Activated naive CD8-positive, alpha-beta T cell treated with anti-CD3 and anti-CD28 coated beads for 36 hours (primary cell): ENCODE measurements around the gene FAM131C. TPM values are rescaled to one million over a fixed set of nuclear protein-coding genes. Genes with fewer than 3 reads are reported as not detected.

ENCODE experiments used
- DNase-seq: peaks from one replicate; pipeline ENCODE4 v3.0.0; 2021
- H3K27ac Mint-ChIP-seq: one replicate; pipeline ENCODE4 v1.8.0; 2022; ENCODE audit warnings: mild to moderate bottlenecking, moderate library complexity, mixed read lengths
- H3K27me3 Mint-ChIP-seq: one replicate; pipeline ENCODE4 v1.8.0; 2022; ENCODE audit warnings: mild to moderate bottlenecking, mixed read lengths
- H3K36me3 Mint-ChIP-seq: one replicate; pipeline ENCODE4 v1.8.0; 2021; ENCODE audit warnings: mild to moderate bottlenecking, mixed read lengths
- H3K4me1 Mint-ChIP-seq: one replicate; pipeline ENCODE4 v1.8.0; 2021; ENCODE audit warnings: mixed read lengths
- H3K4me3 Mint-ChIP-seq: one replicate; pipeline ENCODE4 v1.8.0; 2022; ENCODE audit warnings: mild to moderate bottlenecking, moderate library complexity, mixed read lengths
- H3K9me3 Mint-ChIP-seq: one replicate; pipeline ENCODE4 v1.8.0; 2022; ENCODE audit warnings: mixed read lengths
- total RNA-seq, 2 experiments: library from RNA; stranded (reverse); gene quantifications; one replicate each; pipeline ENCODE4 v1.2.3, GENCODE V29; 2021

The FAM131C gene, protein sequence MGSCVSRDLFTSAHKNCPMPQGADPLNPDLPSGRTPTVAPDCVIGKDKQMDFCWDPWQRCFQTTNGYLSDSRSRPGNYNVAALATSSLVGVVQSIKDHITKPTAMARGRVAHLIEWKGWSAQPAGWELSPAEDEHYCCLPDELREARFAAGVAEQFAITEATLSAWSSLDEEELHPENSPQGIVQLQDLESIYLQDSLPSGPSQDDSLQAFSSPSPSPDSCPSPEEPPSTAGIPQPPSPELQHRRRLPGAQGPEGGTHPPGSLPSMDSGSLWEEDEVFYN
- total RNA-seq, result under 1 TPM; 0.34 to 0.45 TPM

DNA sequence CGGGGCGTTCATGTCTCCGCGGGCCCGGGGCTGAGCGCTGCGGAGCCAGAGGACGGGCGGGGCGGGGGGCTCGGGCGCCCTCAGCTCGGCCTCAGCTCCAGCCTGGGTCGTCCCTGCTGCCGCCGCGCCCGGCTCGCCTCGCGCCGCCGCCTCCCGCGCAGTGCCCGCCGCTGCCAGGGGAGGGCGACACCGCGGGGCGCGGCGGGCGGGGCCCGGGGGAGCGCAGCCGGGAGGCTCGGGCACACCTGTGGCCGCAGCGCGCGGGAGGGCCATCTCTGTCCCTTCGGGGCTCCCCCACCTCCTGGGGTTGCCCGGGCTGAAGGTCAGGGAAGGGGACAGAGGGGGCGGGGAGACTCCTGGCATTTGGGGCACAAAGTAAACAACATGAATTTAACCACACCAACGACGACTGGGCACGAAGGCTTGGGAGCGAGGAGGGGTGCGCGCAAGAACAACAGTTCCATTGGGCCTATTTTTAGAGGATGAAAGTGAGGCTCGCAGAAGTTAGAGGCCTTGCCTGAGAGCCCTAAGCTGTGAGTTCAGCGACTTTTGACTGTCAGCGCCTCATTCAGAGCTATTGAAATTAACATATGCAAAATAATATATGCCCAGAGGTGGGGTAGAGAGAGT is at the start of gene FAM131C:
Gene FAM131C (minus strand): TSS at position 162 of the 630 bp plus-strand sequence. CDS start 209 bp downstream, outside the sequence.
- no peak within 1 kb of the TSS for H3K27ac Mint-ChIP-seq

DNA sequence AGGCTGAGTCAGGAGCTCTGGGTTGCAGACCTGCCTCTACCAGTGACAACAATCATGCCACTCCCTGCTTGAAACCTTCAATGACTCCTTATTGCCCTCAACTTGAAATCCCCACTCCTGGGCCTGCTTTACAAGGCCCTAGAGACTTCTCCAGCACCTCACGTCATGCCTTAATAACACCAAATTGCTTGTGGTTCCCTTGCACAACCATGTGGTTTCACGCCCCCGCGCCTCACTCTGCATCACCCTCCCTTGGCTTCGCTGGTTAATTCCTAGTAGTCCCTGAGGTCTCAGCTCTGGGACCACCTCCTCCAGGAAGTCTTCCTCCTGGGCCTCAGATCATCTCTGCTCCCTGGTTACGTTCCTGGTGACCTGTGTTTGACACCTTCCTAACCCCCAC is 49.5 kb upstream of the FAM131C start:
- Mint-ChIP-seq H3K4me3 (no peak overlapping the region), H3K4me1 (peaks cover 8% of the 10 kb centered on the region), H3K27ac (no peak overlapping the region), H3K27me3 (no peaks in the 10 kb centered on the region), H3K36me3 (no peaks in the 10 kb centered on the region), H3K9me3 (no peaks in the 10 kb centered on the region)
- DNase-seq, result peak; percentile 63

More for the DNA sequence above, at the start of gene FAM131C:
- Mint-ChIP-seq H3K27me3 (peaks cover 24% of the 10 kb centered on the region), H3K36me3 (no peaks in the 10 kb centered on the region), H3K4me3 (peak within 1 kb of the TSS; percentile 42), H3K4me1 (peaks cover 13% of the 10 kb centered on the region), H3K9me3 (no peaks in the 10 kb centered on the region)
- peak; percentile 65 for DNase-seq

DNA sequence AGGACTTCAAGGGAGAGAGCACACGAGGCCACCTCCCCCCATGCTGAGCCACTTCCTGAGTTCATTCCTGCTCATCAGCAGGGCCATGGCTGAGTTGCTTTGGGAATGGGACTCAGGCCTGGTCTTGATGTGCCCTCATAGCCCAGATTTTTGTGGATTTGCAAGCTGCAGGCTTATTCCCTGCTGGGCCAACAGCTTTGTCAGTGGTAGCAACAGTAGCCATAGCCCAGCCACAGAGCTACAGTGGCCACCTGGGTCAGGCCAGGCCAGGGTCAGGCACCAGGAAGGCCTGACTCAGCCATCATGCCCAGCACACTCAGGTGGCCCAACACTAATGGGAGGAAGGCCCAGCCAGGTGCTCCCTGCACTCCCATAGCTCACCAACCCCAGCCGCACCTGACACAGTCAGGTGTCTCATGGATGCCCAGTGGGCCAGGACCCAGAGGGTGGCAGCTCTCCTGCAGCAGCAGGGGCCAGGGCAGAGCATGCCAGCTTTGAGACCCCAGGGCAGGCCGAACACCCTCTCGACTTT is 49.0 kb upstream of the FAM131C start:
- Mint-ChIP-seq H3K9me3 (no peaks in the 10 kb centered on the region), H3K36me3 (no peaks in the 10 kb centered on the region), H3K4me1 (peaks cover 8% of the 10 kb centered on the region), H3K4me3 (no peak overlapping the region), H3K27ac (peak overlapping the region; percentile 11), H3K27me3 (no peaks in the 10 kb centered on the region)
- no peak for DNase-seq

DNA sequence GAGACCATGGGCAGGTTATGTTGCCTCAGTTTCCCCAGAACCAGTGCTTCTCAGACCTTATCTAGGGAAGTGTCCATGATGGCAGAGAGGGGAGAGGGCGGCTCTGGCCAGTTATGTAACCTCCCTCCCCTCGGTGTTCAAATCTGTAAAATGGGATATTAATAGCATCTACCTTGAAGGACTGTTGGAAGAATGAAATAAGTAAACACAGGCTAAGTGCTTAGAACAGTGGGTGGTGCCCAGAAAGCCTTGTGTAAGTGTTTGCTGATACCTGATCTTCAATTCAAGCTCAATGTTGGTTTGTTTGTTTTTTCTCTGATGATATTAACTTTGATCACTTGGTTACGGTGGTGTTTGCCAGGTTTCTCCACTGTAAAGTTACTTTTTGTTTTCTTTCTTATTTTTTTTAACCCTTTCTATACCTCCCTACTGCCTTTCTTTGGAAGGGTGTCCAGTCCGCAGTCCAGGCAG is 47.5 kb upstream of the FAM131C start:
- DNase-seq, result no peak
- Mint-ChIP-seq H3K4me1 (peaks cover 8% of the 10 kb centered on the region), H3K4me3 (no peak overlapping the region), H3K9me3 (no peaks in the 10 kb centered on the region), H3K36me3 (no peaks in the 10 kb centered on the region), H3K27ac (no peak overlapping the region), H3K27me3 (no peaks in the 10 kb centered on the region)

DNA sequence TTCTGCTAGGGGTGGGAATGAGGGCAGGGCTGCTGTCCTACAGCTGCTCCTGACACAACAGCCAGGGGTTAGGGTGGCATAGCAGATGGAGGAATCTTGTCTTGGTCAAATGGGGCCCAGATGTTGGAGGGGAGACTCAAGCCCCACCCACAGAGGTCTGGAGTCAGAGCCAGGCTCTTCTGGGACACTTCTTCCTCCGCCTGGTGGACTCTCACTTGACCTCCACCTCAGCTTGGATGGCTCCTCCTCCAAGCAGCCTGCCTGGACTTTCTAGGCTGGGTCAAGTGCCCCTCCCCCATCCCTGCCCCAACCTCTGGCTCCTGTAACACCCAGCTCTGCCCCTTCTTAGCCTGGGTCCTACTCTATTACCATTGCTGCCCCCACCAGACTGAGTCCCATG is 47.0 kb upstream of the FAM131C start:
- H3K9me3 Mint-ChIP-seq, result no peaks in the 10 kb centered on the region
- no peaks in the 10 kb centered on the region for H3K36me3 Mint-ChIP-seq
- no peak overlapping the region for H3K27ac Mint-ChIP-seq
- no peaks in the 10 kb centered on the region for H3K27me3 Mint-ChIP-seq
- DNase-seq, result no peak
- peaks cover 8% of the 10 kb centered on the region for H3K4me1 Mint-ChIP-seq
- no peak overlapping the region for H3K4me3 Mint-ChIP-seq

DNA sequence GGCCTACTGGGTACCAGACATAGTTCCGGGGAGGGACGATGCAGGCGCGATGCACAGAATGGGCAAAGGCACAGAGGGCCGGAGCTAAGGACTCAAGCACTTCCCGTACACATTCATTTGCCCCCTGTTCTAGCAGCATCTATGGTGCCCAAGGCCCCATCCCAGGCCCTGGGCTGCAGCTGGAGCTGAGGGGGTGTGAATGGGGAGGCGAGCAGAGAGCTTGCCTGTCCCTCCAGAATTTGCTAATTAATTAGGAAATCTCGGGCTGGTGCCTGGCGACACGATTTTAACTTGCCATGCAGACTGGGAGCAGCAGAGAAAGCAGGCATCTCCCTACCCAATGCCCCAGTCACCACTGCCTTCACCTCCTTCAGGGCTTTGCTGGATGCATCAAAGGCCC is 46.5 kb upstream of the FAM131C start:
- no peak overlapping the region for H3K4me3 Mint-ChIP-seq
- H3K4me1 Mint-ChIP-seq, result peaks cover 8% of the 10 kb centered on the region
- DNase-seq, result no peak
- H3K27ac Mint-ChIP-seq, result no peak overlapping the region
- no peaks in the 10 kb centered on the region for H3K36me3 Mint-ChIP-seq
- H3K27me3 Mint-ChIP-seq, result no peaks in the 10 kb centered on the region
- no peaks in the 10 kb centered on the region for H3K9me3 Mint-ChIP-seq

DNA sequence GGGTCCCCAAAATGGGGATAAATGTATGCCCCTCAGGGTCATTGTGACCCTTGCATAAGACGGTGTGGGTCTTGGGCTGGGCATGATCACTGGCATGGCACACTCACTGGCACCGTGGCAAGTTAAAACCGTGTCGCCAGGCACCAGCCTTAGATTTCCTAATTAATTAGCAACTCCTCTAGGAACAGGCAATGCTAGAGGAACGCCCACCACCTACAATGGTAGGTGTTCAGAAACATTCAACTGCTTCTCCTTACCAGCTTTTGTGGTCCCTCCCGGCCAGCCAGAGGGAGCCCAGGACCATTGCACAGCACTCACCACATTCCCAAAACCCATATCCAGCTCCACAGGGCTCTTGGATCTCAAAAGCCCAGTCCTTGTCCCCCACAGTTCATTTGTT is 46.1 kb upstream of the FAM131C start:
- peaks cover 8% of the 10 kb centered on the region for H3K4me1 Mint-ChIP-seq
- no peak overlapping the region for H3K27ac Mint-ChIP-seq
- DNase-seq, result no peak
- no peaks in the 10 kb centered on the region for H3K36me3 Mint-ChIP-seq
- H3K9me3 Mint-ChIP-seq, result no peaks in the 10 kb centered on the region
- no peak overlapping the region for H3K4me3 Mint-ChIP-seq
- H3K27me3 Mint-ChIP-seq, result no peaks in the 10 kb centered on the region

DNA sequence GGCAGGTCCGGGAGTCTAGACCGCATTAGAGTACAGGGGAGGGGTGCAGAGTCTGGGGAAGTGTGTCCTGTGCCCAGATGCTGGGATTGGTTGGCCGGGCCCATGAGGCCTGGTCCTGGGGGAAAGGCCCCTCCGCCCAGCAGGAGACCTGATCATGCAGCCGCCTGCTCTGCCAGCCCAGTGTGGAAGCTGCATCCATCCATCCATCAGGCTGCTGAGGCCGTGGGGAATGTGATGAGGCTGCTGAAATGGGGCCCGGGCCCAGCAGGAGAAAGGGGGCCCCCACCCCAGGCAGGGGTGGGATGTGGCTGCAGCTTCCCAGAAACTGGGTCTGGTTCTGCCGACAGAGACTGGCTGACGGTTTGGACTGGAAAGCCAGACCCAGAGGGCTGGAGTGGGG is 45.3 kb upstream of the FAM131C start:
- Mint-ChIP-seq H3K4me1 (peaks cover 8% of the 10 kb centered on the region), H3K4me3 (no peak overlapping the region), H3K27me3 (no peaks in the 10 kb centered on the region), H3K9me3 (no peaks in the 10 kb centered on the region), H3K27ac (no peak overlapping the region), H3K36me3 (no peaks in the 10 kb centered on the region)
- no peak for DNase-seq

DNA sequence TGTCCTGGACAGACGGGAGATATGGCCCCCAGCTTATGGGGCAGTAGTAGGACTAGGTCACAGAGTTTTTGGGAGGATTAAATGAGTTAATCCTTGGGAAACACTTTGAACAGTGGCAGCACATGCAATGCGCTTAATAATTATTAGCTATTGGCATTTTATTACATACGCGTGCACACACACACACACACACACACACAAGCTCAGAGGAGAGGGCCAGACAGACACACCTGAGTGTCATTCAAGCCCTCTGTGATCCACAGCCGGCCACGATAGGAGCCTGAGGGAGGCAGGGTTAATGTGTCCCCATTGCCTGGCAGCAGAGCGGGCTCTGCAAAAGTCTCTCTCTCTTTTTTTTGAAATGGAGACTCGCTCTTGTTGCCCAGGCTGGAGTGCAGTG is 44.5 kb upstream of the FAM131C start:
- Mint-ChIP-seq H3K4me3 (no peak overlapping the region), H3K4me1 (peaks cover 4% of the 10 kb centered on the region), H3K27ac (no peak overlapping the region), H3K36me3 (no peaks in the 10 kb centered on the region), H3K27me3 (no peaks in the 10 kb centered on the region), H3K9me3 (no peaks in the 10 kb centered on the region)
- no peak for DNase-seq

DNA sequence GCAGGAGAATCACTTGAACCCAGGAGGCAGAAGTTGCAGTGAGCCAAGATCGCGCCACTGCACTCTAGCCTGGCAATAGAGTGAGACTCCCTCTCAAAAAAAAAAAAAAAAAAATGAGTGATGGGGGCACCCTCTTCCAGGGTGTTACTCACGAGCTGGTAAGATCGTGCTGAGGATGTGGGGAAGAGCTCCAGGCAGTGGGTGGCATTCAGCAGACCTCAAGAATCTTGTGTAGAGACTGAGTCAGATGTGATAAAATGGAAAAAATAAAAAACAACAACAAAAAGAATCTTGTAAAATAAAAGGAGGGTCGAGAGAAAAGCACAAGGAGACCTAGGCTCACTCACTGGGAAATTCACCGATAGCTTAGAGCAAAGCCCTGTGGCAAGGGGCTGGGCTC is 43.9 kb upstream of the FAM131C start:
- Mint-ChIP-seq H3K27me3 (no peaks in the 10 kb centered on the region), H3K27ac (no peak overlapping the region), H3K9me3 (no peaks in the 10 kb centered on the region), H3K4me3 (no peak overlapping the region), H3K4me1 (no peaks in the 10 kb centered on the region), H3K36me3 (no peaks in the 10 kb centered on the region)
- no peak for DNase-seq

DNA sequence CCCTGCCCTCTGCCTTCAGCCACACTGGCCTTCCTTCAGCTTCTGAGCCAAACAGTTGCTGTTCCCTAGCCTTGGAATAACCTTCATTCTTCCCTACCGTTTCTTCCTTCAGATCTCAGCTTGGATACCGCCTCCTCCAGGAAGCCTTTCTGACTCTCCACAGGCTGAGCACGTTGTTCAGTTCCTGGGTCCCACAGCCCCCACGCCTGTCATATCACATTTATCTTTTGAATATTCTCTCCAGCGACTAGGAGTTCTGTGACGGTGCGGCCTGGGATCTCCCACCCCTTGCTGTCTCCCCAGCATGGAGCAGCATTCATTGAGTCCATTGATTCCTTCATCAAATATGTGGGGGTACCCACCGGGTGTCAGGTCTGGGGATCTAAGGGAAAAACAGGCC is 43.2 kb upstream of the FAM131C start:
- no peak overlapping the region for H3K27ac Mint-ChIP-seq
- H3K4me1 Mint-ChIP-seq, result no peaks in the 10 kb centered on the region
- DNase-seq, result no peak
- H3K4me3 Mint-ChIP-seq, result no peak overlapping the region
- H3K9me3 Mint-ChIP-seq, result no peaks in the 10 kb centered on the region
- H3K27me3 Mint-ChIP-seq, result no peaks in the 10 kb centered on the region
- H3K36me3 Mint-ChIP-seq, result no peaks in the 10 kb centered on the region

DNA sequence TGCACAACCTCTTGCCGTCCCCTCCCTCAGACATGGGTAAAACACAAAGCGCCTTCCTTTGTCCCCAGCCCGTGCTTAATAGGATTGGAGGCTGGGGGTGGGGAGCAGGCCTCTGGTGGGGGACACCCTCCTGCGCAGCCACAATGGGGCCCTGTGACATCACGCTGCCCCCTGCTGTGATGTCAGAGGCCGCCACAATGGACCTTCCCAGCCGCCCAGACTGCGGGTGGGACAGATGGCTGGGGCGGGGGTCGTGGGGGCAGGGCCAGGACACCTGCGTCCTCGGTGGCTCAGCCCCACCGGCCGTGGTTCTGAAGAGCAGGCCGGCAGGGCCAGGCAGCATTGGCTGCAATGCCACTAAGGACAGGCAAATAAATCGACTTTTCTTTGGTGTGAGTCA is 42.6 kb upstream of the FAM131C start:
- DNase-seq, result no peak
- Mint-ChIP-seq H3K9me3 (no peaks in the 10 kb centered on the region), H3K27me3 (no peaks in the 10 kb centered on the region), H3K36me3 (no peaks in the 10 kb centered on the region), H3K4me1 (no peaks in the 10 kb centered on the region), H3K27ac (no peak overlapping the region), H3K4me3 (no peak overlapping the region)

DNA sequence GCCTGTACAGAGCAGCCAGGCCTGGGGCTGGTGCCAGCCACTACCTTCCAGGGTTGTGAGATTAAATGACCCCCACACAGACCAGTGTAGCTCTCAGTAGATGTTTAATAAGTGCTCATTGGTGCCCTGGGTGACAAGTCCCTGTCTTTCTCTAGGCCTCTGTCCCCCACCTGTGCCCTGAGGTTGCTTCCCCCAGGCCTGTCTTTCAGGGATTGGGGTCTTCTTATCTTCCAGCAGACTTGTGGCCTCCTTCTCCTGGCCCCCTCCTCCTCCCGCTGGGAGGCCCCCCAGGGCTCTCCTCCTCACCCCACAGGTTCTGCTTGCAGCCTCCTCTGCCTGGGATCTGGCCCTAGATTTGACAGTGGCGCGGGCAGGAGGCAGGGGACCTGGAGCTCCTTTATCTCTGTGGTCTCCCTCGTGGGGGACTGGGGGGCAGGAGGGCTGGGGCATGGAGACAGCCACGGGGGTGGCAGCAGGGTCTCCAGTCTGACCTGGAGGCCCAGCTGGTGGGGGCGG is 42.1 kb upstream of the FAM131C start:
- no peak overlapping the region for H3K4me3 Mint-ChIP-seq
- no peaks in the 10 kb centered on the region for H3K27me3 Mint-ChIP-seq
- DNase-seq, result no peak
- no peak overlapping the region for H3K27ac Mint-ChIP-seq
- H3K9me3 Mint-ChIP-seq, result no peaks in the 10 kb centered on the region
- H3K4me1 Mint-ChIP-seq, result no peaks in the 10 kb centered on the region
- H3K36me3 Mint-ChIP-seq, result no peaks in the 10 kb centered on the region

DNA sequence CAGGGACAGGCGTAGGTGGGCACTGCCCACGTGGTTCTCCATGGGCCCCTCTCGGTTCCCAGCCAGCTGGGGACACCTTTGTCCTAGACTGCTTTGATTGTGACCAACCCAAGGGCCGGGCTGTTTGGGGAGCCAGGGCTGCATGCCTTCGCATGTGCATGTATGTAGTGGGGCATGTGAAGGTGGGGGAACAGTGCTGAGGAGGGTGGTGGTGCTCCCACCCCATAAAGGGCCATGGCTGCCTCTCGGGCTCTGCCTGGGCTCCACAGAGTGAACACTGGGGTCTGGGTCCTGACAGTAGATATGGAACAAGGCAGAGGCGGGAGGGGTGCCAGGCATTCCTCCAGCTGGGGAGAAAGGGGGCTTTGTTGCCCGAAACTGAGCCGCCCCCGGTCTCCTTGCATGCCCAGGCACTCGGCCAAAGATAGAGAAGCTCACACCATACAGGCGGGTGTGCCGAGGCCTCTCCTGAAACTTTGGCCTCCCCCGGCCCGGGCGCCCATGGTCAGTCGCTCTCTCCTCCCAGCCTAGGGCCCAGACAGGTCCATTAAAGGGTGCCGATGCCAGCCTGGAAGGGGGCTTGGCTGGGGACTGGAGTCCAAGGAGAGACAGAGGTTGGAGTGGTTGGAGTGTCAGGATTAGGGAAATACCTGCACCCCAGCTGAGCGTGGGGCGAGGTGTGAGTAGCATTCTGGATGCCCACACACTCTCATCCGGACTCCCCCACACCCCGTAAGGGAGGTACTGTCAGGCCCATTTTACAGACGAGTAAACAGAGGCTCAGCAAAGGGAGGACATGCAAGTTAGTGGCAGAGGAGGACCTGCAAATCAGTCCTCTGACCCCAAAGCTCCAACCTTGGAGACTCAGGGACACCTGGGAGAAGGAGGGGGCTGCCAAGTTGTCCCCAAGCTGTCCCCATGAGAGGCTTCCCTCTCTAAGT is 41.3 kb upstream of the FAM131C start:
- Mint-ChIP-seq H3K27ac (no peak overlapping the region), H3K36me3 (no peaks in the 10 kb centered on the region), H3K4me1 (no peaks in the 10 kb centered on the region), H3K4me3 (no peak overlapping the region), H3K9me3 (no peaks in the 10 kb centered on the region), H3K27me3 (no peaks in the 10 kb centered on the region)
- no peak for DNase-seq
